ENCODE data around the gene CLCN7.

DNA sequence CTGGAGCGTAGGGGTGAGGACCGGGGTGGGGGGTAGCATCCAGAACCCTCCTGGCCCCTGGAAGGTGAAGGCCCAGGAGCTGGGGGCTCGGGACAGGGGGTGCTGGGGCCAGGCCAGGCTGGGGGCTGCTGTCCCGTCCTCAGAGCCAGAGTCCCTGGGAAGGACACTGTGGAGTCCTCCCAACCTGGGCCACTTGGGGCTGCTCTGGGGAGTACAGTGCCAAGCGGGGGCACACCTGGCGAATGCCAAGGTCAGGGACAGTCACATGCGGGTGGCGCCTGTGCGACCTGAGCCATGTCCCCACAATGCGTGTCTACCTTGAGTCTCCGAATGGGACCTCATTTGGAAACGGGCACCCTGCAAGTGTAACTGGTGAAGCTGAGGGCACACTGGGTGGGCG is 45.2 kb downstream of the CLCN7 start:
- no peak for TF ChIP-seq CREM (IDR thresholded peaks at IDR 0.05)
- no peak for TF ChIP-seq CREM (CRISPR knock-in tag; IDR thresholded peaks at IDR 0.05)
- TF ChIP-seq, protein P1, sequence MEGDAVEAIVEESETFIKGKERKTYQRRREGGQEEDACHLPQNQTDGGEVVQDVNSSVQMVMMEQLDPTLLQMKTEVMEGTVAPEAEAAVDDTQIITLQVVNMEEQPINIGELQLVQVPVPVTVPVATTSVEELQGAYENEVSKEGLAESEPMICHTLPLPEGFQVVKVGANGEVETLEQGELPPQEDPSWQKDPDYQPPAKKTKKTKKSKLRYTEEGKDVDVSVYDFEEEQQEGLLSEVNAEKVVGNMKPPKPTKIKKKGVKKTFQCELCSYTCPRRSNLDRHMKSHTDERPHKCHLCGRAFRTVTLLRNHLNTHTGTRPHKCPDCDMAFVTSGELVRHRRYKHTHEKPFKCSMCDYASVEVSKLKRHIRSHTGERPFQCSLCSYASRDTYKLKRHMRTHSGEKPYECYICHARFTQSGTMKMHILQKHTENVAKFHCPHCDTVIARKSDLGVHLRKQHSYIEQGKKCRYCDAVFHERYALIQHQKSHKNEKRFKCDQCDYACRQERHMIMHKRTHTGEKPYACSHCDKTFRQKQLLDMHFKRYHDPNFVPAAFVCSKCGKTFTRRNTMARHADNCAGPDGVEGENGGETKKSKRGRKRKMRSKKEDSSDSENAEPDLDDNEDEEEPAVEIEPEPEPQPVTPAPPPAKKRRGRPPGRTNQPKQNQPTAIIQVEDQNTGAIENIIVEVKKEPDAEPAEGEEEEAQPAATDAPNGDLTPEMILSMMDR (CRISPR knock-in tag; IDR thresholded peaks at IDR 0.05), result no peak
- TF ChIP-seq RAD21 (CRISPR knock-in tag; IDR thresholded peaks at IDR 0.05), result no peak
- no peak for TF ChIP-seq MAZ (IDR thresholded peaks at IDR 0.05; ENCODE audit: borderline replicate concordance, low read depth, low read length)
- no peak for TF ChIP-seq MAZ (CRISPR knock-in tag; IDR thresholded peaks at IDR 0.05; ENCODE audit: low read depth)
- no peak for TF ChIP-seq CREB1 (IDR thresholded peaks at IDR 0.05)
- TF ChIP-seq CREB1 (CRISPR knock-in tag; IDR thresholded peaks at IDR 0.05), result no peak
- no peak for TF ChIP-seq ETV6 (CRISPR knock-in tag; conservative IDR thresholded peaks at IDR 0.05)
- TF ChIP-seq PLRG1 (conservative IDR thresholded peaks at IDR 0.05), result no peak
